H1 (cell line): ENCODE results near the gene GRK5. TPM values are rescaled to one million over a fixed set of nuclear protein-coding genes. Genes with fewer than 3 reads are reported as not detected.

ENCODE experiments used
- CTCF ChIA-PET: fragments of 300-600 bp; sonication (Branson Sonifier 250); formaldehyde crosslinking; loops from one replicate; lab custom pipeline; 2021; ENCODE audit not compliant: partially characterized antibody; lab: Charles Lee
- POLR2A ChIA-PET: fragments of 300-600 bp; sonication (Branson Sonifier 250); formaldehyde crosslinking; loops from one replicate; lab custom pipeline; 2021; ENCODE audit warnings: inconsistent platforms; ENCODE audit not compliant: partially characterized antibody; lab: Charles Lee
- DNase-seq, 2 experiments: peaks; one replicate each; pipeline versions ENCODE4 v3.0.0 to v3.0.0-alpha.2; 2010 to 2022; ENCODE audit warnings: low spot score in 2 of 2, low read depth in 1 of 2, mixed read lengths in 1 of 2
- FAIRE-seq: peaks from 2 replicates; lab custom pipeline; 2011; peaks lifted over from hg19 to GRCh38; lab: Jason Lieb, UNC
- H2AFZ ChIP-seq: 2 replicates; pipeline ENCODE4 v1.8.1; 2012; ENCODE audit warnings: low read length, inconsistent platforms
- H2AK5ac ChIP-seq: 2 replicates; pipeline ENCODE4 v1.6.1; 2013; ENCODE audit warnings: low read depth, low read length
- H2BK120ac ChIP-seq: replicated peaks from 2 replicates; pipeline ENCODE3; 2013; ENCODE audit warnings: low read depth, low read length, inconsistent platforms
- H2BK12ac ChIP-seq: 2 replicates; pipeline ENCODE4 v1.6.1; 2013; ENCODE audit warnings: low read depth, low read length
- H2BK15ac ChIP-seq: 2 replicates; pipeline ENCODE4 v1.6.1; 2013; ENCODE audit warnings: low read length
- H2BK20ac ChIP-seq: 2 replicates; pipeline ENCODE4 v1.6.1; 2013; ENCODE audit warnings: low read length
- H2BK5ac ChIP-seq: 2 replicates; pipeline ENCODE4 v1.6.1; 2013; ENCODE audit warnings: low read depth, low read length
- H3K14ac ChIP-seq: 2 replicates; pipeline ENCODE4 v1.6.1; 2013; ENCODE audit warnings: inconsistent platforms; ENCODE audit not compliant: insufficient read length
- H3K18ac ChIP-seq: 2 replicates; pipeline ENCODE4 v1.6.1; 2013; ENCODE audit warnings: low read length; ENCODE audit errors: extremely low read depth
- H3K23ac ChIP-seq: 2 replicates; pipeline ENCODE4 v1.6.1; 2013; ENCODE audit warnings: inconsistent platforms; ENCODE audit not compliant: insufficient read length
- H3K23me2 ChIP-seq: 2 replicates; pipeline ENCODE4 v1.6.1; 2013; ENCODE audit warnings: low read depth, low read length
- H3K27ac ChIP-seq: 2 replicates; pipeline ENCODE4 v1.6.1; 2011; ENCODE audit warnings: low read depth, low read length, inconsistent platforms
- H3K27me3 ChIP-seq, 4 experiments: replicated peaks in 1 of 4; 1 replicate in 1 of 4; 2 replicates in 3 of 4; pipeline versions ENCODE4 v1.6.1 to v1.8.1; 2011 to 2013; ENCODE audit warnings: low read length in 3 of 4, mild to moderate bottlenecking in 3 of 4, inconsistent platforms in 2 of 4, mixed read lengths in 2 of 4, moderate library complexity in 1 of 4; ENCODE audit not compliant: control insufficient read depth in 3 of 4, insufficient read depth in 3 of 4; ENCODE audit errors: extremely low read depth in 1 of 4
- H3K36me3 ChIP-seq, 4 experiments: 2 replicates each; pipeline versions ENCODE4 v1.6.1 to v1.8.1; 2011 to 2013; ENCODE audit warnings: mild to moderate bottlenecking in 4 of 4, low read length in 3 of 4, moderate library complexity in 2 of 4, control low read depth in 1 of 4, inconsistent platforms in 1 of 4; ENCODE audit not compliant: insufficient read depth in 4 of 4, control insufficient read depth in 2 of 4
- H3K4ac ChIP-seq: replicated peaks from 2 replicates; pipeline ENCODE3; 2013; ENCODE audit warnings: low read length, low read depth, mixed read lengths, inconsistent platforms; ENCODE audit not compliant: insufficient read length
- H3K4me1 ChIP-seq, 4 experiments: replicated peaks in 1 of 4; 1 replicate in 1 of 4; 2 replicates in 3 of 4; pipeline versions ENCODE4 v1.6.1 to v1.8.1; 2011 to 2013; ENCODE audit warnings: low read length in 3 of 4, inconsistent platforms in 2 of 4, mixed read lengths in 1 of 4; ENCODE audit not compliant: insufficient read depth in 4 of 4, control insufficient read depth in 3 of 4
- H3K4me2 ChIP-seq, 2 experiments: 2 replicates each; pipeline versions ENCODE4 v1.6.1 to v1.8.1; 2011 to 2013; ENCODE audit warnings: low read depth in 2 of 2, low read length in 2 of 2, control low read depth in 1 of 2, inconsistent platforms in 1 of 2, mild to moderate bottlenecking in 1 of 2; ENCODE audit not compliant: insufficient read depth in 1 of 2
- H3K4me3 ChIP-seq, 4 experiments: fragments of 200-600, 300-600 bp in 1 of 4; sonication (generic), shearing (Covaris generic), sonication (Bioruptor Twin) in 1 of 4; 2 replicates each; pipeline versions ENCODE4 v1.5.1 to v1.8.1; 2011 to 2016; ENCODE audit warnings: low read length in 4 of 4, low read depth in 3 of 4, control low read depth in 2 of 4, inconsistent platforms in 2 of 4, mild to moderate bottlenecking in 2 of 4, mixed read lengths in 1 of 4, moderate library complexity in 1 of 4; ENCODE audit not compliant: insufficient read depth in 2 of 4; ENCODE audit errors: extremely low read depth in 1 of 4
- H3K56ac ChIP-seq: replicated peaks from 2 replicates; pipeline ENCODE3; 2013; ENCODE audit warnings: low read depth, mild to moderate bottlenecking, mixed read lengths, low read length, inconsistent platforms; ENCODE audit not compliant: insufficient read length
- H3K79me1 ChIP-seq: 2 replicates; pipeline ENCODE4 v1.6.1; 2013; ENCODE audit warnings: low read depth, low read length, control low read depth
- H3K79me2 ChIP-seq, 2 experiments: 2 replicates each; pipeline versions ENCODE4 v1.6.1 to v1.8.1; 2012 to 2013; ENCODE audit warnings: low read length in 2 of 2, mild to moderate bottlenecking in 2 of 2, inconsistent platforms in 1 of 2; ENCODE audit not compliant: insufficient read depth in 2 of 2, control insufficient read depth in 1 of 2
- H3K9ac ChIP-seq, 4 experiments: replicated peaks in 1 of 4; 1 replicate in 1 of 4; 2 replicates in 3 of 4; pipeline versions ENCODE4 v1.6.1 to v1.8.1; 2011 to 2013; ENCODE audit warnings: low read depth in 3 of 4, low read length in 3 of 4, control low read depth in 2 of 4, mild to moderate bottlenecking in 2 of 4, moderate library complexity in 2 of 4, inconsistent platforms in 1 of 4; ENCODE audit errors: extremely low read depth in 1 of 4
- H3K9me3 ChIP-seq, 2 experiments: 2 replicates each; pipeline versions ENCODE4 v1.6.1 to v1.8.1; 2012 to 2013; ENCODE audit warnings: mild to moderate bottlenecking in 2 of 2, moderate library complexity in 2 of 2, control low read depth in 1 of 2, inconsistent platforms in 1 of 2, low read depth in 1 of 2, low read length in 1 of 2, mixed read lengths in 1 of 2; ENCODE audit not compliant: insufficient read depth in 2 of 2
- H4K20me1 ChIP-seq, 2 experiments: replicated peaks in 1 of 2; 2 replicates each; pipeline versions ENCODE3 to v1.8.1; 2011 to 2013; ENCODE audit warnings: inconsistent platforms in 2 of 2, low read length in 2 of 2, mild to moderate bottlenecking in 1 of 2; ENCODE audit not compliant: insufficient read depth in 2 of 2, control insufficient read depth in 1 of 2
- H4K5ac ChIP-seq: 2 replicates; pipeline ENCODE4 v1.6.1; 2013; ENCODE audit warnings: low read length, low read depth, mixed read lengths, inconsistent platforms; ENCODE audit not compliant: insufficient read length
- H4K8ac ChIP-seq: 2 replicates; pipeline ENCODE4 v1.8.0; 2013; ENCODE audit warnings: mild to moderate bottlenecking, moderate library complexity, low read length, inconsistent platforms; ENCODE audit not compliant: insufficient read depth; ENCODE audit errors: extremely low read depth
- H4K91ac ChIP-seq: replicated peaks from 2 replicates; pipeline ENCODE3; 2013; ENCODE audit warnings: low read length, mixed read lengths, inconsistent platforms; ENCODE audit not compliant: insufficient read length
- CBX8 ChIP-seq: fragments of 300-800, 300-1000 bp; sonication (generic); IDR thresholded peaks from 2 replicates; pipeline ENCODE4 v1.7.1; 2016; ENCODE audit warnings: low read depth, low read length, borderline replicate concordance
- E2F6 ChIP-seq: IDR thresholded peaks from 2 replicates; pipeline ENCODE4 v1.6.1; 2012; ENCODE audit warnings: inconsistent platforms
- HDAC6 ChIP-seq: IDR thresholded peaks from one replicate; pipeline ENCODE4 v1.7.1; 2012; ENCODE audit warnings: low read depth, mild to moderate bottlenecking, inconsistent platforms, low read length, moderate library complexity
- NRF1 ChIP-seq: IDR thresholded peaks from 2 replicates; pipeline ENCODE4 v1.6.1; 2011; ENCODE audit warnings: mild to moderate bottlenecking, low read depth, low read length, improper control_type of control experiment
- SIN3A ChIP-seq, 2 experiments: IDR thresholded peaks in 1 of 2; conservative IDR thresholded peaks in 1 of 2; 2 replicates each; pipeline ENCODE4 v1.6.1; 2011 to 2012; ENCODE audit warnings: low read length in 2 of 2, improper control_type of control experiment in 1 of 2, low read depth in 1 of 2, mild to moderate bottlenecking in 1 of 2
- SP4 ChIP-seq: IDR thresholded peaks from 2 replicates; pipeline ENCODE4 v1.6.1; 2012; ENCODE audit warnings: low read length, inconsistent platforms
- TAF1 ChIP-seq: IDR thresholded peaks from 2 replicates; pipeline ENCODE4 v1.6.1; 2011; ENCODE audit warnings: mild to moderate bottlenecking, low read depth, low read length
- USF2 ChIP-seq: IDR thresholded peaks from 2 replicates; pipeline ENCODE4 v1.6.1; 2011; ENCODE audit warnings: low read length, improper control_type of control experiment
- ZNF274 ChIP-seq: IDR thresholded peaks from 2 replicates; pipeline ENCODE4 v1.7.0; 2012; ENCODE audit warnings: low read length, borderline replicate concordance; ENCODE audit errors: extremely low read depth
- WGBS, 2 experiments: shearing (Covaris generic) in 1 of 2; methylation state at CpG; one replicate each; pipeline versions ENCODE4 v1.1.6 to v1.1.7; 2013 to 2015; ENCODE audit warnings: low lambda C conversion rate in 2 of 2, mixed read lengths in 2 of 2, inconsistent platforms in 1 of 2, low coverage in 1 of 2, missing lambda C conversion rate in 1 of 2; ENCODE audit not compliant: insufficient replicate concordance in 2 of 2, insufficient coverage in 1 of 2, insufficient read length in 1 of 2; ENCODE audit errors: extremely low coverage in 1 of 2, missing lambda C conversion rate in 1 of 2; 5-methylcytosine and 5-hydroxymethylcytosine counted together
- polyA plus RNA-seq, 7 experiments: library from polyadenylated mRNA; depleted of rRNA in 3 of 7; stranded (reverse) in 5 of 7; unstranded in 2 of 7; fragments of >200 nt in 5 of 7; fragments of 200-250 nt in 2 of 7; gene quantifications; 1 replicate in 5 of 7; 2 replicates in 1 of 7; 4 replicates in 1 of 7; pipeline versions ENCODE4 v1.2.1 to v1.2.3, GENCODE V29; 2011 to 2013; ENCODE audit warnings: missing spikeins in 2 of 7, mixed read lengths in 2 of 7
- total RNA-seq: library from RNA; stranded (reverse); fragmentation: NEBNext Ultra II Directional; extraction: Animal tissue kit (Norgen Biotek cat#: 25700); gene quantifications from 2 replicates; pipeline ENCODE4 v1.2.1, GENCODE V29; 2021

GRK5 gene
- total and polyA plus RNA-seq, 2 of the 8 experiments (the other 6 are each of a cell fraction or from before 2014, with no cell fraction given): 0.54 to 2.5 TPM

- no peak overlapping the region for H3K56ac ChIP-seq
- no peak overlapping the region for H3K9ac ChIP-seq
- 83% methylated on average over 2 of the region's 2 CpGs; no CpG with 5 or more reads in 1 of the 2 experiments for WGBS, 2 experiments
- H3K23me2 ChIP-seq: no peaks in the 10 kb centered on the region
- peaks cover 0 to 2% of the 10 kb centered on the region in 2 experiments for H4K20me1 ChIP-seq
- H3K9me3 ChIP-seq: no peaks in the 10 kb centered on the region
- H2BK5ac ChIP-seq: no peak overlapping the region
- no peak overlapping the region for H2AFZ ChIP-seq
- H4K5ac ChIP-seq: no peak overlapping the region
- H3K18ac ChIP-seq: no peak overlapping the region
- H3K4ac ChIP-seq: no peak overlapping the region
- H3K79me1 ChIP-seq: no peaks in the 10 kb centered on the region
- no peak overlapping the region for H3K4me3 ChIP-seq
- no peak for TF ChIP-seq E2F6
- TF ChIP-seq NRF1: no peak
- TF ChIP-seq USF2: no peak
- no peak for TF ChIP-seq CBX8
- TF ChIP-seq SP4: no peak
- no peak for TF ChIP-seq HDAC6
- TF ChIP-seq SIN3A (conservative IDR thresholded peaks at IDR 0.05 in 1 of 2, IDR thresholded peaks at IDR 0.05 in 1 of 2; ENCODE audit: low read depth in 1 of 2, low read length in 2 of 2): no peak
- TF ChIP-seq ZNF274: no peak
- no peak for TF ChIP-seq TAF1
- no peak overlapping the region for H2BK12ac ChIP-seq
- H3K27me3 ChIP-seq: no peaks in the 10 kb centered on the region
- no peak overlapping the region for H2BK20ac ChIP-seq
- no peak for DNase-seq
- no peaks in the 10 kb centered on the region; a peak in 1 of 8 replicates for H3K36me3 ChIP-seq
- H3K4me2 ChIP-seq: no peak overlapping the region
- no peak overlapping the region for H4K8ac ChIP-seq
- H3K23ac ChIP-seq: no peak overlapping the region
- H2BK15ac ChIP-seq: no peak overlapping the region
- POLR2A ChIA-PET: no interaction called here
- no peak for FAIRE-seq
- H2BK120ac ChIP-seq: no peak overlapping the region
- no peak overlapping the region for H2AK5ac ChIP-seq
- H3K14ac ChIP-seq: no peak overlapping the region
- no peak overlapping the region for H4K91ac ChIP-seq
- H3K4me1 ChIP-seq: peaks cover 0 to 5% (median 3%) of the 10 kb centered on the region in 4 experiments; a peak in 4 of 7 replicates
- CTCF ChIA-PET: interaction anchor here (1.0 to 2.1 kb wide), 5 partner anchors 10 to 176 kb away, joined by 3 to 6 read pairs (median 3); no protein-coding TSS in a partner anchor
- H3K27ac ChIP-seq: no peak overlapping the region
- no peaks in the 10 kb centered on the region for H3K79me2 ChIP-seq
Observed at GRCh38 chr10:119243488-119243887, 36.1 kb downstream of the GRK5 start.
